Ureter (tissue), 1 donor: ENCODE results near the gene TMOD1. TPM values are rescaled to one million over a fixed set of nuclear protein-coding genes. Genes with fewer than 3 reads are reported as not detected.
A peak's percentile ranks its signal among the peaks of the same experiment; 100 is the strongest.
"Not testable (repeated sequence)": the region's sequence is repeated elsewhere in the genome, so short reads cannot be mapped to it uniquely, and the experiment has no call there.

Experiments used
- DNase-seq: peaks from one replicate; pipeline ENCODE4 v3.0.0-alpha.2; 2020; ENCODE audit warnings: low spot score
- total RNA-seq: library from RNA; stranded (reverse); gene quantifications from one replicate; pipeline ENCODE4 v1.2.4, GENCODE V29; 2023
- donor health status: DM: yes; HTN: yes; CAD: no.

TMOD1 gene
- total RNA-seq: 29.3 TPM

GRCh38 chr9:97501177-97501971 is at the start of gene TMOD1:
Gene TMOD1 (plus strand): TSS chr9:97501666. CDS start chr9:97524189, 22,523 bp downstream.
- DNase-seq: no peak

- not testable (repeated sequence) for DNase-seq
Observed at GRCh38 chr9:97453573-97453972, 47.9 kb upstream of the TMOD1 start.

- not testable (repeated sequence) for DNase-seq
Observed at GRCh38 chr9:97456841-97457240, 44.6 kb upstream of the TMOD1 start.

GRCh38 chr9:97459326-97459725 is 42.1 kb upstream of the TMOD1 start:
- DNase-seq: no peak

GRCh38 chr9:97462159-97462558 is 39.3 kb upstream of the TMOD1 start:
- DNase-seq: no peak

- DNase-seq: no peak
Observed at GRCh38 chr9:97462914-97463313, 38.6 kb upstream of the TMOD1 start.

GRCh38 chr9:97468658-97469448 is 32.6 kb upstream of the TMOD1 start:
- peak; percentile 83 for DNase-seq

GRCh38 chr9:97470076-97470475 is 31.4 kb upstream of the TMOD1 start:
- no peak for DNase-seq

GRCh38 chr9:97473717-97474116 is 27.7 kb upstream of the TMOD1 start:
- DNase-seq: no peak

- no peak for DNase-seq
Observed at GRCh38 chr9:97474372-97474925, 27.0 kb upstream of the TMOD1 start.

GRCh38 chr9:97475059-97475458 is 26.4 kb upstream of the TMOD1 start:
- no peak for DNase-seq

- no peak for DNase-seq
Observed at GRCh38 chr9:97478301-97478981, 23.0 kb upstream of the TMOD1 start.

GRCh38 chr9:97479496-97480159 is 21.8 kb upstream of the TMOD1 start:
- DNase-seq: no peak

GRCh38 chr9:97480174-97480573 is 21.3 kb upstream of the TMOD1 start:
- DNase-seq: no peak

GRCh38 chr9:97480749-97481148 is 20.7 kb upstream of the TMOD1 start:
- no peak for DNase-seq

GRCh38 chr9:97484134-97484533 is 17.3 kb upstream of the TMOD1 start:
- no peak for DNase-seq

- DNase-seq: no peak
Observed at GRCh38 chr9:97487107-97487506, 14.4 kb upstream of the TMOD1 start.

- DNase-seq: no peak
Observed at GRCh38 chr9:97487861-97488260, 13.6 kb upstream of the TMOD1 start.

- DNase-seq: no peak
Observed at GRCh38 chr9:97491216-97491999, 10.1 kb upstream of the TMOD1 start.

- not testable (repeated sequence) for DNase-seq
Observed at GRCh38 chr9:97497558-97498375, 3.7 kb upstream of the TMOD1 start.
